ENCODE results near the gene MTUS2. TPM values are rescaled to one million over a fixed set of nuclear protein-coding genes. Genes with fewer than 3 reads are reported as not detected.

The MTUS2 gene
- total and polyA plus RNA-seq, 2 experiments from 2014 or later, result 0.27 to 0.38 TPM

GRCh38 chr13:29266756-29267733 is 446.9 kb downstream of the MTUS2 start:
- no peaks in the 10 kb centered on the region for H3K36me3 ChIP-seq (ENCODE audit: insufficient read depth)
- ATAC-seq, result no peak
- TF ChIP-seq CREB1 (CRISPR knock-in tag; IDR thresholded peaks at IDR 0.05; ENCODE audit: low read depth) (no peak), ETS1 (IDR thresholded peaks at IDR 0.05) (no peak), CTCF (conservative IDR thresholded peaks at IDR 0.05; ENCODE audit: low read depth in 2 of 2) (no peak), STAT1 (IDR thresholded peaks at IDR 0.05; ENCODE audit: unreplicated experiment) (no peak), ZNF114 (CRISPR knock-in tag; IDR thresholded peaks at IDR 0.05) (no peak), NANOG (IDR thresholded peaks at IDR 0.05; ENCODE audit: borderline replicate concordance) (no peak), POLR2AphosphoS5 (IDR thresholded peaks at IDR 0.05; ENCODE audit: low read depth) (no peak), ZNF331 (CRISPR knock-in tag; IDR thresholded peaks at IDR 0.05; ENCODE audit: low read depth) (no peak)

GRCh38 chr13:29270271-29270985 is 450.3 kb downstream of the MTUS2 start:
- H3K36me3 Mint-ChIP-seq (ENCODE audit: low read depth), result no peaks in the 10 kb centered on the region
- H3K4me3 Mint-ChIP-seq, result no peak overlapping the region
- H3K27ac ChIP-seq (ENCODE audit: low read depth), result no peak overlapping the region
- H4K20me1 ChIP-seq (replicated peaks; ENCODE audit: insufficient read depth), result no peaks in the 10 kb centered on the region
- no peak overlapping the region for H3K4me3 ChIP-seq
- H3K36me3 ChIP-seq (ENCODE audit: insufficient read depth), result no peaks in the 10 kb centered on the region
- no peaks in the 10 kb centered on the region for H3K4me1 ChIP-seq (ENCODE audit: insufficient read depth)
- H3K27me3 Mint-ChIP-seq (ENCODE audit: insufficient read depth, low read depth, poor library complexity), result peaks cover 5% of the 10 kb centered on the region
- ATAC-seq (no peak), DNase-seq (ENCODE audit: low spot score) (no peak)
- H3F3A ChIP-seq (replicated peaks; ENCODE audit: low read depth), result no peaks in the 10 kb centered on the region
- H3K27ac Mint-ChIP-seq, result no peak overlapping the region
- no peaks in the 10 kb centered on the region for H3K9me2 ChIP-seq (ENCODE audit: insufficient read depth)
- peak overlapping the region; percentile 47; the same call in 1 of the 2 replicates for H2AFZ ChIP-seq
- no peak overlapping the region for H3K4me2 ChIP-seq
- H3K4me1 Mint-ChIP-seq, result peaks cover 4% of the 10 kb centered on the region; the same call in 2 of the 3 replicates
- H3K9me3 Mint-ChIP-seq, result no peaks in the 10 kb centered on the region; the same call in 2 of the 3 replicates
- H3K27me3 ChIP-seq (ENCODE audit: insufficient read depth), result no peaks in the 10 kb centered on the region
- no peaks in the 10 kb centered on the region for H3K79me2 ChIP-seq (replicated peaks; ENCODE audit: insufficient read depth)
- no peak for TF ChIP-seq ZNF462 (CRISPR knock-in tag; IDR thresholded peaks at IDR 0.05)

More at GRCh38 chr13:29266756-29267733, 446.9 kb downstream of the MTUS2 start:
- H3K4me1 Mint-ChIP-seq, result peaks cover 4% of the 10 kb centered on the region; the same call in 2 of the 3 replicates
- H3K4me3 Mint-ChIP-seq, result no peak overlapping the region
- no peak overlapping the region; the same call in 1 of the 2 replicates for H3K27ac Mint-ChIP-seq
- no peaks in the 10 kb centered on the region for H3K79me2 ChIP-seq (replicated peaks; ENCODE audit: insufficient read depth)
- H3F3A ChIP-seq (replicated peaks; ENCODE audit: low read depth), result no peaks in the 10 kb centered on the region
- no peaks in the 10 kb centered on the region; the same call in 2 of the 3 replicates for H3K36me3 Mint-ChIP-seq (ENCODE audit: low read depth)
- no peak overlapping the region for H2AFZ ChIP-seq
- H3K9me3 Mint-ChIP-seq, result peaks cover 8% of the 10 kb centered on the region; the same call in 2 of the 3 replicates
- no peak overlapping the region for H3K4me3 ChIP-seq
- H3K9me2 ChIP-seq (ENCODE audit: insufficient read depth), result no peaks in the 10 kb centered on the region; the same call in 1 of the 2 replicates
- no peaks in the 10 kb centered on the region for H4K20me1 ChIP-seq (replicated peaks; ENCODE audit: insufficient read depth)
- H3K4me1 ChIP-seq (ENCODE audit: insufficient read depth), result no peaks in the 10 kb centered on the region
- no peak overlapping the region for H3K27ac ChIP-seq (ENCODE audit: low read depth)
- no peak for DNase-seq (ENCODE audit: low spot score)
- H3K4me2 ChIP-seq, result no peak overlapping the region
- peaks cover 8% of the 10 kb centered on the region for H3K27me3 Mint-ChIP-seq (ENCODE audit: insufficient read depth, low read depth, poor library complexity)
- no peaks in the 10 kb centered on the region for H3K27me3 ChIP-seq (ENCODE audit: insufficient read depth)
